Testis (tissue), 2 donors: ENCODE measurements around the gene TMEM184B.

Experiments used
- CTCF ChIP-seq, 3 experiments: fragments of 450-650 bp in 2 of 3; fragments of 200-600 bp in 1 of 3; sonication (generic) in 1 of 3; IDR thresholded peaks; one replicate each; pipeline ENCODE4 v1.5.1; 2016 to 2019; ENCODE audit warnings: antibody characterized with exemption in 3 of 3, mild to moderate bottlenecking in 2 of 3, moderate library complexity in 1 of 3
- POLR2A ChIP-seq: fragments of 450-650 bp; IDR thresholded peaks from one replicate; pipeline ENCODE4 v1.6.1; 2017; ENCODE audit warnings: antibody characterized with exemption, mild to moderate bottlenecking, moderate library complexity

GRCh38 chr22:38309614-38310517 lies 37.1 kb upstream of the TMEM184B start:
- TF ChIP-seq CTCF (IDR thresholded peaks at IDR 0.05) (no peak), POLR2A (no peak)
